Peyer's patch (tissue), 4 donors: ENCODE measurements around the gene ZNF160.
"Not testable (repeated sequence)": the region's sequence is repeated elsewhere in the genome, so short reads cannot be mapped to it uniquely, and the experiment has no call there.

Experiments
- CTCF ChIP-seq, 6 experiments: fragments of 450-650 bp in 4 of 6; fragments of 200-600 bp in 2 of 6; sonication (generic) in 1 of 6; IDR thresholded peaks; one replicate each; pipeline ENCODE4 v1.5.1; 2017 to 2019; ENCODE audit warnings: antibody characterized with exemption in 6 of 6, mild to moderate bottlenecking in 3 of 6, moderate library complexity in 1 of 6
- POLR2A ChIP-seq, 2 donors: fragments of 450-650 bp; IDR thresholded peaks; one replicate each; pipeline ENCODE4 v1.5.1; 2017; ENCODE audit warnings: antibody characterized with exemption in 2 of 2, mild to moderate bottlenecking in 2 of 2, moderate library complexity in 2 of 2

- TF ChIP-seq CTCF, POLR2A (IDR thresholded peaks at IDR 0.05): not testable (repeated sequence)
Measured at GRCh38 chr19:53028306-53028705, 74.9 kb downstream of the ZNF160 start.
